OCI-M1 (cell line): ENCODE data around the gene PSMG3.

Experiments used
- DNase-seq: peaks from one replicate; lab custom pipeline; 2025; lab: John Stamatoyannopoulos, UW

Gene PSMG3

GRCh38 chr7:1558181-1558811, 11.5 kb downstream of the PSMG3 start:
- DNase-seq: peak; percentile 22

DNA sequence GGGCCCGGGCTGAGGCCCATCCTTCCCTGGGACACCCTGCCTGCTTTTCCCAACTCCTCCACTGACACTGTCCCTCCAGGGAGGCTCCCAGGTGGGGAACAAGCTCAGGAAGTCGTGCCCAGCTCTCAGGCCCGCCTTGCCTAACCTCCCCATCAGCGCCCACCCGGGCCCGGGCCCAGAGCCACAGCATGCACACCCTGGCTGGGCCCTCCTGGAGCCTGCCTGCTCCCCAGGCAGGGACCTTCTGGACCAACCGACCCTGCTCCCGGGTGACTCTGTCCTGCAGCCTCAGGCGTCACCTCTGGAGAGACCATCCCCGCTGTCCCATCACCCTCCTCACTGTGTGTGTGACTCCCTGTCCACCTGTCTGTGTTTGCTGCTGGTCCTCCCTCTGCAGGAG, 12.1 kb downstream of the PSMG3 start:
- DNase-seq: no peak

DNA sequence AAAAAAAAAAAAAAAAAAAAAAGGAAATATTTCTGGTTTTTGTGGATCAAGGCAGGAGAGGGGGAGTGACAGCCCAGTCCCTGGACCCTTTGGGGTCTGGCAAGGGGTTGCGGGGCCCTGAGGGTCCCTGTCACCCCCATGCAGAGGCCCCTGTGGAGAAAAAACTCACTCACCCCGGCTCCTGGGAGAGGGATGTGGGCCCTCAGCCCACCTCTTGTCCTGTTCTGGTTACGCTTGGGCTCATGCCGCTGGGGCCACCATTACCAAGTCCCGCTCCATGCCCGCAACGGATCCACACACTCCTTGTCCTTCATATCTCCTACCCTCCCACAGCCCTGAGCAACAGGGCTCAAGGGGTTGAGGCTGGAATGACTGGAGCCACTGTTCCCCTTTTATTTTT, 12.8 kb downstream of the PSMG3 start:
- no peak for DNase-seq

GRCh38 chr7:1555813-1556543, 13.9 kb downstream of the PSMG3 start, which contains the start of gene TMEM184A:
TSS of gene TMEM184A (minus strand) at chr7:1556205. CDS start at chr7:1555484, 721 bp downstream.
- peak; percentile 13 for DNase-seq

GRCh38 chr7:1555046-1555812, 14.6 kb downstream of the PSMG3 start:
- no peak for DNase-seq

- no peak for DNase-seq
These were observed 15.3 kb downstream of the PSMG3 start for GRCh38 chr7:1554333-1555045.

- no peak for DNase-seq
These were observed 16.2 kb downstream of the PSMG3 start for GRCh38 chr7:1553512-1554210.

GRCh38 chr7:1552200-1552599, 17.6 kb downstream of the PSMG3 start:
- no peak for DNase-seq

DNA sequence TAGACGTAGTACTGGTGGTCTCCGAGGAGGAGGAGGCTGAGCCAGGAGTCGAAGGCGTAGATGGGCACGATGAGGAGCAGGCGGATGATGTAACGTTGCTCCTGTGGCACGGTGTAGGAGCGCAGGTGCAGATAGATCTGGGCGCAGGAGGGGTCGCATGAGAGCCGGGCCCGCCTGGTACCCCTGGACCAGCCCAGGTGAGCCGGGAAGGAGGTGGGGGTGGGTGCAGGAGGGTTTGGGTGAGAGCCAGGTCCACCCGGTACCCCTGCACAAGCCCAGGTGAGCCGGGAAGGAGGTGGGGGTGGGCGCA, 19.0 kb downstream of the PSMG3 start:
- no peak for DNase-seq

DNA sequence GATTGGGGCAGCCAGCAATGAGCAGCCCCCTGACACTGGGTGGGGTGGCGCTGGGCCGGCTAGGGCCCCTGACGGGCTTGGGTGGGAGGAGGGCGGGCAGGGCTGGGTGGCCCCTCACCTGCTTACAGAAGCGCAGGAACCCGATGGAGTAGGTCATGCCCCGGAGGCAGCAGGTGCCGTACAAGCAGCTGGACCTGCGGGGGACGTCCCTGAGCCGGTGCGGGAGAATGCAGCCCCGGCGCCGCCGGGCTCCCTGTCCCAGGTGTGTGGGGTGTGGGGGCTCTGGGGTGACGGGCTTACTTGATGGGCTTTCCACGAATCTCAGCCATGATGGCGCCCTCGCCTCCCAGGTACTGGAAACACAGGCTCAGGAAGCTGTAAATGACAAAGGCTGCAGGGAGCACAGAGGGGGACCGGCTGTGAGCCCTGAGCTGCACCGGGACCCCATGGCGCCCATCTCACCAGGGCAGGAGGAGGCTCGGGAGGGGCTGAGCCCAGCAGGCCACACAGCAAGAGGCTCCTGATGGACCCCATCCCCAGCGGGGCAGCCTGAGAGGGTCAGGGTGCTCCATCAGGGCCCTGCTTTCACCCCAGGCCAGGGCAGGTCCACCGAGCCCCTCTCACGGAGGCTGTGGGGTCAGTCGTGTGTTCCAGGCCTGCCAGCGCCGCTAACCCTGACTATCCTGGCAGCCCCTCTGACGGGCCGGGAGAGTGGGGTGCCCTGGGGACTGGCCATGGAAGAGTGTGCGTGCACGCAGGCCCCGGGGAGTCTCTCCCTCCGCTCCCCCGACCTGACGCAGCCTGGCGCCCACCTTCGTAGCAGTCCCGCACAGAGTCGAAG, 19.6 kb downstream of the PSMG3 start:
- DNase-seq: no peak

- DNase-seq: no peak
These were observed 20.4 kb downstream of the PSMG3 start for GRCh38 chr7:1549357-1550004.

- DNase-seq: no peak
These were observed 20.9 kb downstream of the PSMG3 start for GRCh38 chr7:1548944-1549343.

DNA sequence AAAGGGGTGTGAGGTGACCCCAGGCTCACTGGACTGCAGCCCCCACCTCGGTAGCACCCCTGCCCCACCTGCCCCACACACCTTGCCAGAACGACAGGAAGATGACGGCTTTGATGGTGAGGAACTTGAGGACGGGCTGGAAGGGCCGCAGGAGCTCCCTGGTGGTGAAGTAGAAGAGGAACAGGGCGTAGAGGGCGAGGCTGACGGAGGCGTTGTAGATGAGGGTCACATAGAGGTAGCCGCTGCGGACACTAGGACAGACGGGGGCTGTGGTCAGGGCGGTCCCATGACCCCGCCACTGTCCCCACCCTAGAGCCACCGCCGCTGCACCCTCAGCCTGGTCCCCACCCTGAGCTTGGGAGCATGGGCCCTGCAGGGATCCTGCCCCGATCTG, 21.4 kb downstream of the PSMG3 start:
- peak; percentile 10 for DNase-seq

- DNase-seq: no peak
These were observed 21.9 kb downstream of the PSMG3 start for GRCh38 chr7:1547777-1548437.

DNA sequence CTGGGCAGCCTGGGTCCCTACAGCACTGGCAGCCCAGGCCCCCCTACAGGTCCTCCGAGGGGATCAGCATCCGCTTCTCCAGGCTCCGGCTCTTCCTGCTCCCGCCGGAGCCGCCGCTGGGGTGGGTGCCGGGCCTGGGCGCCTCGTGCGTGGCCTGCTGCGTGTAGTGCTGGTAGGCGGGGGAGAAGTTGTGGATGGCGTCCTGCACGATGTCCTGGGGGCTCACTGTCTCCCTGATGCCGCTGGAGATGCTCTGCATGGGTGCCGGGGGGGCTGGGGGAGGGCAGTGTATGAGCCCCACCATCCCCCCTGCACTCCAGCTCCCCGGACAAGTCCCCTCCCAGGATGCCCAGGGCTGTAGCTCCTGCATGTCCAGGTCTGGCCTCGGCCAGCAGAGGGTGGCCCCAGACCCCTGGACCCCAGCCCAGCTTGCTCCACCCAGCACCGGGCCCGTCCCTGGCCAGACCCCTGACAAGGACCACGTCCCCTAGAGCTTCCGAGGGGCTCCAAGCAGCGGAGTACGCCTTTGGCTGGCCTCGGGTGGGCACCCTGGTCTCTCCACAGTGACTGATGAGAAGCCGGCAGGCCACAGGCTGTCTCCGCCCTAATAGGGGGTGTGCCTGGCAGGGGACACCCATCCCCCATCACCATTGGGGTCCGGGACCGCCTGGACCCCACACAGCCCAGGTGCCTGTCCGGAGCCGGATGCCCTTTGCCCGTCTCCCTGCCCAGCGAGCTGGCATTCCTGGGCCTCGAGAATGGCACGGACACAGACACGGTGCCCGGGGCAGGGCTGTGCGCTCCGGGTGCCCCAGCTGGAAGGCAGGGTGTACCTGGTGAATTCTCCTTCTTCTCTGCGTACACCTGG, 22.7 kb downstream of the PSMG3 start:
- DNase-seq: no peak

- no peak for DNase-seq
These were observed 23.4 kb downstream of the PSMG3 start for GRCh38 chr7:1546274-1546908.

- DNase-seq: no peak
These were observed 24.2 kb downstream of the PSMG3 start for GRCh38 chr7:1545417-1546246.
